Activated B cell treated with CpG ODN at 0.5 μM for 24 hours (primary cell): Measurements from ENCODE around the gene SCD5. TPM values are rescaled to one million over a fixed set of nuclear protein-coding genes. Genes with fewer than 3 reads are reported as not detected.

Experiments
- ATAC-seq: fragments of 200-7000 bp; cut with Tn5 transposase; one replicate; pipeline ENCODE4 v1.10.0; 2021; ENCODE audit warnings: low read depth, mild to moderate bottlenecking, moderate library complexity
- CTCF ChIA-PET: fragments of 350-600 bp; sonication (Branson Sonifier 250); formaldehyde crosslinking; loops from one replicate; lab custom pipeline; 2021; ENCODE audit warnings: antibody characterized with exemption; lab: Charles Lee
- POLR2A ChIA-PET: fragments of 350-600 bp; sonication (Branson Sonifier 250); formaldehyde crosslinking; loops from one replicate; lab custom pipeline; 2021; ENCODE audit warnings: antibody characterized with exemption; lab: Charles Lee
- DNase-seq: peaks from one replicate; pipeline ENCODE4 v3.0.0; 2022
- H3K27ac Mint-ChIP-seq: one replicate; pipeline ENCODE4 v1.8.0; 2020; ENCODE audit warnings: mixed read lengths
- H3K27me3 Mint-ChIP-seq: one replicate; pipeline ENCODE4 v1.8.0; 2021; ENCODE audit warnings: mixed read lengths
- H3K36me3 Mint-ChIP-seq: one replicate; pipeline ENCODE4 v1.8.0; 2021; ENCODE audit warnings: low read depth, mixed read lengths
- H3K4me1 Mint-ChIP-seq: one replicate; pipeline ENCODE4 v1.8.0; 2021; ENCODE audit warnings: mixed read lengths
- H3K4me3 Mint-ChIP-seq: one replicate; pipeline ENCODE4 v1.8.0; 2020; ENCODE audit warnings: mild to moderate bottlenecking, mixed read lengths
- H3K9me3 Mint-ChIP-seq: one replicate; pipeline ENCODE4 v1.8.0; 2020; ENCODE audit warnings: mixed read lengths
- CTCF ChIP-seq: fragments of 200-600 bp; IDR thresholded peaks from one replicate; pipeline ENCODE4 v1.8.0; 2022; ENCODE audit warnings: antibody characterized with exemption, mild to moderate bottlenecking
- intact Hi-C: fragments of 100-400 bp; cut with micrococcal nuclease; formaldehyde crosslinking; loops from one replicate; pipeline ENCODE4 v1.15.1; 2024
- total RNA-seq: library from RNA; stranded (reverse); gene quantifications from 2 replicates; pipeline ENCODE4 v1.2.3, GENCODE V29; 2022

The SCD5 gene
- total RNA-seq, 1 donor from 2014 or later: not detected

- no peak overlapping the region for H3K4me3 Mint-ChIP-seq
Observed at GRCh38 chr4:82741188-82741587, 57.4 kb downstream of the SCD5 start.

GRCh38 chr4:82739287-82740190 lies 59.1 kb downstream of the SCD5 start:
- Mint-ChIP-seq H3K9me3 (no peaks in the 10 kb centered on the region), H3K27ac (no peak overlapping the region), H3K4me3 (no peak overlapping the region), H3K36me3 (no peaks in the 10 kb centered on the region), H3K4me1 (no peaks in the 10 kb centered on the region), H3K27me3 (peaks cover 8% of the 10 kb centered on the region)
- intact Hi-C loops: loop anchor here (1.0 to 5.0 kb wide), 2 partner anchors 277 to 1332 kb away; no protein-coding TSS in a partner anchor
- DNase-seq (peak; percentile 27), ATAC-seq (peak; percentile 49)
- CTCF ChIA-PET: interaction anchor here (1.1 to 2.0 kb wide), 2 partner anchors 10 to 278 kb away, joined by 3 to 11 read pairs; no protein-coding TSS in a partner anchor
- POLR2A ChIA-PET: no interaction called here
- TF ChIP-seq CTCF: no peak

More at GRCh38 chr4:82741188-82741587, 57.4 kb downstream of the SCD5 start:
- POLR2A ChIA-PET: no interaction called here
- Mint-ChIP-seq H3K36me3 (no peaks in the 10 kb centered on the region), H3K4me1 (no peaks in the 10 kb centered on the region), H3K27ac (no peak overlapping the region), H3K27me3 (peaks cover 8% of the 10 kb centered on the region), H3K9me3 (no peaks in the 10 kb centered on the region)
- no peak for TF ChIP-seq CTCF
- CTCF ChIA-PET: no interaction called here
- no peak for ATAC-seq
- DNase-seq: no peak
- intact Hi-C loops: no loop called here

GRCh38 chr4:82737354-82737753 lies 61.2 kb downstream of the SCD5 start:
- H3K4me3 Mint-ChIP-seq: no peak overlapping the region
- H3K36me3 Mint-ChIP-seq: no peaks in the 10 kb centered on the region
- POLR2A ChIA-PET: no interaction called here
- TF ChIP-seq CTCF: no peak
- CTCF ChIA-PET: interaction anchor here (0.6 to 1.4 kb wide), 2 partner anchors 10 to 1328 kb away, joined by 3 to 4 read pairs; no protein-coding TSS in a partner anchor
- DNase-seq (no peak), ATAC-seq (no peak)
- H3K9me3 Mint-ChIP-seq: no peaks in the 10 kb centered on the region
- intact Hi-C loops: loop anchor here (5.0 kb wide), 1 partner anchor 1330 kb away; no protein-coding TSS in a partner anchor
- peaks cover 2% of the 10 kb centered on the region for H3K27me3 Mint-ChIP-seq
- H3K4me1 Mint-ChIP-seq: no peaks in the 10 kb centered on the region
- no peak overlapping the region for H3K27ac Mint-ChIP-seq

GRCh38 chr4:82733636-82734035 lies 65.0 kb downstream of the SCD5 start:
- no peak for ATAC-seq
- no peak overlapping the region for H3K4me3 Mint-ChIP-seq
- CTCF ChIA-PET: no interaction called here
- no peak for DNase-seq
- H3K36me3 Mint-ChIP-seq: no peaks in the 10 kb centered on the region
- TF ChIP-seq CTCF: no peak
- peaks cover 2% of the 10 kb centered on the region for H3K27me3 Mint-ChIP-seq
- POLR2A ChIA-PET: no interaction called here
- intact Hi-C loops: no loop called here
- no peaks in the 10 kb centered on the region for H3K4me1 Mint-ChIP-seq
- no peaks in the 10 kb centered on the region for H3K9me3 Mint-ChIP-seq
- no peak overlapping the region for H3K27ac Mint-ChIP-seq

GRCh38 chr4:82728301-82728700 lies 70.3 kb downstream of the SCD5 start:
- no peak for DNase-seq
- ChIA-PET CTCF (no interaction called here), POLR2A (no interaction called here)
- H3K36me3 Mint-ChIP-seq: no peaks in the 10 kb centered on the region
- no peak overlapping the region for H3K27ac Mint-ChIP-seq
- H3K27me3 Mint-ChIP-seq: no peaks in the 10 kb centered on the region
- no peak for TF ChIP-seq CTCF
- no peak for ATAC-seq
- H3K4me3 Mint-ChIP-seq: no peak overlapping the region
- intact Hi-C loops: no loop called here
- no peaks in the 10 kb centered on the region for H3K4me1 Mint-ChIP-seq
- no peaks in the 10 kb centered on the region for H3K9me3 Mint-ChIP-seq
